Measurements from ENCODE around the gene CTRL. TPM values are rescaled to one million over a fixed set of nuclear protein-coding genes. Genes with fewer than 3 reads are reported as not detected.

CTRL gene
- total and polyA plus RNA-seq, 4 experiments from 2014 or later = 0.41 to 8.6 (median 3.5) TPM

DNA sequence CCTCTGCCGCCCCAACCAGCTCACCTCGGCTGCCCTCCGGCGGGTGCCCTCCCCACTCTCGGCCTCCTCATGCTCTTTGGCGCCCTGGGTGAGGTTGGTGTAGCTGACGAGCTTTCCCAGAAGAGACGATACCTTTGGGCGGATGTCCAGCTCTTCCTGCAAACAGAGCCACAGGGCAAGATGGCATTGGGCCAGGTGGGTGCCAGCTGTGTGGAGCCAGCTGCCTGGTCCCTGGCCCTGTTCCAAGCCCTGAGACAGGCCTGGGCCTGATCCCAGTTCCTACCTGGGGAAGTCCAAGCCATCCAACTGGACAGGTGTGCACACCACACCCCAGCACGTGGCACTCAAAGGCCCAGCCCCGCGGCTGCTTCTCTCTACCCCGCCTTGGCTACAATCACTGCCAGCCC is 29.9 kb upstream of the CTRL start:
- H3K36me3 Mint-ChIP-seq = peaks cover 10 to 20% of the 10 kb centered on the region in 2 donors
- no peaks in the 10 kb centered on the region for H3K27me3 ChIP-seq (ENCODE audit: insufficient read depth, low read length)
- H3K4me1 ChIP-seq (ENCODE audit: insufficient read depth, low read length) = peaks cover 3% of the 10 kb centered on the region
- H3K27ac Mint-ChIP-seq = no peak overlapping the region
- H3K9me3 Mint-ChIP-seq = peaks cover 0 to 2% (median 0%) of the 10 kb centered on the region in 8 donors
- no peaks in the 10 kb centered on the region for H3K27me3 Mint-ChIP-seq
- peaks cover 18% of the 10 kb centered on the region for H3K36me3 ChIP-seq (ENCODE audit: insufficient read depth, low read length)
- CTCF ChIA-PET (ENCODE audit: partially characterized antibody) = interaction anchor here (1.2 kb wide), 1 partner anchor 145 kb away, joined by 6 read pairs; no protein-coding TSS in a partner anchor
- H3K4me3 ChIP-seq (ENCODE audit: low read length in 2 of 2) = no peak overlapping the region
- DNase-seq = no peak
- intact Hi-C loops (cut with micrococcal nuclease) = no loop called here
- no peaks in the 10 kb centered on the region for H3K9me3 ChIP-seq (ENCODE audit: control insufficient read depth in 1 of 2, low read length in 2 of 2)
- peaks cover 0 to 14% (median 3%) of the 10 kb centered on the region in 4 donors for H3K4me1 Mint-ChIP-seq
- POLR2A ChIA-PET (ENCODE audit: partially characterized antibody) = no interaction called here
- H3K27ac ChIP-seq (ENCODE audit: low read depth, low read length) = no peak overlapping the region
- H3K4me3 Mint-ChIP-seq = no peak overlapping the region

DNA sequence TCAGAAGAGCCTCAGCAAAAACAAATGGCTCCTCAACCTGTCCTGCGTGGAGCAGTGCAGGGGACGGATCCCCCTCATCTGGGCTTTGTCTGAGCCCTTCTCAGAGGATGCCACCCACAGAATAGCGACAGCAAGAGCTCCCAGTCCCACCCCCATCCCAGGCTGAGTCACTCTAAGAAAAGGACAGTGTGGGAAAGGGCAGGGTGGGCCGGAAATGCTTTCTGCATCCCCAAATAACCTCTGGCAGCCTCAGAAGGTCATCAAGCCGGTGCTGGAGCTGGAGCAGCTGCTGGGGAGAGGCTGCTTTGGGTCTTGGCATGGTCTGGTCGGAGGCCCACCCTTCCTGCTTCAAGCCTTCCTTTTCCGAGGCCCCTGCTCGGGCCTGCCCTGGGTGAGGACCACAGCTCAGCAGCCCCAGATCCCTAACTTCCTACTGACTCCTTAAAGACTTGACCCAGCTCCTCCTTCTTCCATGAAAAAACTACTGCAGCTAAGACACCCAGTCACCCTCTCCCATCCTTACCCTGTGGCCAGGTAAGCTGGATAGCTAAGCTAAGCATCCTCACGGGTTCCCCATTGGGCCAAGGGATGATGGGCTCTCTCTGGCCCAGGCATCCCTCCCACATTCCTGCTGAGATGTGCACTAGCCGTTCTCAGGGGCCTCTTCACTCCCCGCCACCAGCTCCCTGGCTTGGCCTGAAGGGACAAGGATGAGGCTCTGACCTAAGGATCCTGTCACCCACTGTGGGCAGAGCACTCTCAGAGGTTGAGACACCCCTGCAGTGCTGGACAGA is 28.1 kb upstream of the CTRL start:
- no peak overlapping the region for H3K27ac ChIP-seq (ENCODE audit: low read depth, low read length)
- no peaks in the 10 kb centered on the region for H3K27me3 ChIP-seq (ENCODE audit: insufficient read depth, low read length)
- CTCF ChIA-PET (ENCODE audit: partially characterized antibody) = interaction anchor here (0.5 to 1.9 kb wide), 3 partner anchors 19 to 109 kb away, joined by 3 to 9 read pairs (median 3); no protein-coding TSS in a partner anchor
- peaks cover 8 to 20% of the 10 kb centered on the region in 2 donors for H3K36me3 Mint-ChIP-seq
- H3K4me3 ChIP-seq (ENCODE audit: low read length in 2 of 2) = no peak overlapping the region
- H3K9me3 Mint-ChIP-seq = peaks cover 0 to 2% (median 0%) of the 10 kb centered on the region in 8 donors
- peaks cover 0 to 5% (median 2%) of the 10 kb centered on the region in 4 donors for H3K4me1 Mint-ChIP-seq
- H3K36me3 ChIP-seq (ENCODE audit: insufficient read depth, low read length) = peaks cover 18% of the 10 kb centered on the region
- intact Hi-C loops (cut with micrococcal nuclease) = no loop called here
- no peaks in the 10 kb centered on the region for H3K9me3 ChIP-seq (ENCODE audit: control insufficient read depth in 1 of 2, low read length in 2 of 2)
- H3K4me3 Mint-ChIP-seq = no peak overlapping the region
- POLR2A ChIA-PET (ENCODE audit: partially characterized antibody) = interaction anchor here (0.9 to 1.3 kb wide), 3 partner anchors 10 to 26 kb away, joined by 3 to 6 read pairs (median 4); partner anchors contain the start of gene PSMB10
- H3K27me3 Mint-ChIP-seq = no peaks in the 10 kb centered on the region
- no peaks in the 10 kb centered on the region for H3K4me1 ChIP-seq (ENCODE audit: insufficient read depth, low read length)
- H3K27ac Mint-ChIP-seq = no peak overlapping the region
- DNase-seq = no peak

- no peak overlapping the region for H3K27ac Mint-ChIP-seq
- no peak overlapping the region for H3K4me3 ChIP-seq (ENCODE audit: low read length in 2 of 2)
- H3K9me3 Mint-ChIP-seq = peaks cover 0 to 2% (median 0%) of the 10 kb centered on the region in 8 donors
- H3K27me3 Mint-ChIP-seq = no peaks in the 10 kb centered on the region
- peaks cover 12 to 15% of the 10 kb centered on the region in 2 donors for H3K36me3 Mint-ChIP-seq
- H3K4me1 ChIP-seq (ENCODE audit: insufficient read depth, low read length) = no peaks in the 10 kb centered on the region
- CTCF ChIA-PET (ENCODE audit: partially characterized antibody) = interaction anchor here (0.7 kb wide), 1 partner anchor 16 kb away, joined by 3 read pairs; no protein-coding TSS in a partner anchor
- H3K4me3 Mint-ChIP-seq = no peak overlapping the region
- no peak for DNase-seq
- peaks cover 0 to 1% (median 0%) of the 10 kb centered on the region in 4 donors for H3K4me1 Mint-ChIP-seq
- POLR2A ChIA-PET (ENCODE audit: partially characterized antibody) = no interaction called here
- peaks cover 23% of the 10 kb centered on the region for H3K36me3 ChIP-seq (ENCODE audit: insufficient read depth, low read length)
- intact Hi-C loops (cut with micrococcal nuclease) = no loop called here
- no peak overlapping the region for H3K27ac ChIP-seq (ENCODE audit: low read depth, low read length)
- H3K27me3 ChIP-seq (ENCODE audit: insufficient read depth, low read length) = no peaks in the 10 kb centered on the region
- H3K9me3 ChIP-seq (ENCODE audit: control insufficient read depth in 1 of 2, low read length in 2 of 2) = no peaks in the 10 kb centered on the region
These were observed 26.0 kb upstream of the CTRL start for GRCh38 chr16:67957622-67958021.

DNA sequence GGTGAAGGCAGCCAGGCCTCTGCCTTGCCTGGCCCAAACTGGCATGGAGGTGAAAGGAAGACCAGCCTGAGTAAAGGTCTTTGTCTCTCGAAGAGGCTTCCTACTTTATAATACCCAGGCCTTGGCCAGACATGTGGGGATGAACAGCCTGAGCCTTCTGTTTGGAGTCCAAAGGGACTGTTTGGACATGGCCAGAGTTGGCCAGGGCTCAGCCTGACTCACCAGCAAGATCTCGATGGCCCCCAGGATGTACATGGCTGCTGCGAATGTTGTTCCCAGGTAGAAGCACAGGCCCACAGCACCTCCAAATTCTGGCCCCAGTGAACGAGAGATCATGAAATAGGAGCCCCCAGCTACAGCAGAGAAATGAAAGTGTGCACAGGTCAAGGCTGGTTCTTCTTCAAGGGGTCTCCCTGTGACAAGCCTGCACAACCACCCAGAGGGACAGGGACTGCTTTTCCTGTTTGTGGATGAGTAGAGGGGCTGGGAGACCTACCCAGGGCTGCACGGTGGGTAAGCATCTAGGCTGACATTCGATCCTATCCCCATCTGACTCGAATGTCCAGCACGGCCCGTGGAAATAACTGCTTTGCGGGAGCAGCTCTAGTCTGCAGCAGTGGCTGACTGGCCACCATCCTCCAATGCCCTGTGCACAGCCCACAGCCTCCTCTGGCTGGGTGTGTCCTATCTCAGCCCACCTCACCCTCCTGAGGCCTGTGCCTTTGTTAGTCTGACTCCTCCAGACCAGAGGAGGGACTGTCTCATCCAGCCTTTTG is 22.9 kb upstream of the CTRL start:
- Histone ChIP-seq H3K4me3 (ENCODE audit: low read length in 2 of 2) (no peak overlapping the region), H3K9me3 (ENCODE audit: control insufficient read depth in 1 of 2, low read length in 2 of 2) (no peaks in the 10 kb centered on the region), H3K4me1 (ENCODE audit: insufficient read depth, low read length) (no peaks in the 10 kb centered on the region), H3K36me3 (ENCODE audit: insufficient read depth, low read length) (peaks cover 19% of the 10 kb centered on the region), H3K27ac (ENCODE audit: low read depth, low read length) (no peak overlapping the region), H3K27me3 (ENCODE audit: insufficient read depth, low read length) (no peaks in the 10 kb centered on the region)
- Mint-ChIP-seq H3K27me3 (no peaks in the 10 kb centered on the region), H3K4me1 (no peaks in the 10 kb centered on the region), H3K9me3 (peaks cover 0 to 2% (median 0%) of the 10 kb centered on the region in 8 donors), H3K4me3 (no peak overlapping the region), H3K27ac (no peak overlapping the region), H3K36me3 (peaks cover 8 to 10% of the 10 kb centered on the region in 2 donors)
- ChIA-PET POLR2A (ENCODE audit: partially characterized antibody) (no interaction called here), CTCF (ENCODE audit: partially characterized antibody) (interaction anchor here (1.4 kb wide), 1 partner anchor 37 kb away, joined by 3 read pairs; no protein-coding TSS in a partner anchor)
- DNase-seq = no peak
- intact Hi-C loops (cut with micrococcal nuclease) = no loop called here

GRCh38 chr16:67953641-67954375 is 22.1 kb upstream of the CTRL start:
- intact Hi-C loops (cut with micrococcal nuclease) = no loop called here
- H3K4me3 Mint-ChIP-seq = no peak overlapping the region
- no peaks in the 10 kb centered on the region for H3K4me1 Mint-ChIP-seq
- no peaks in the 10 kb centered on the region for H3K27me3 Mint-ChIP-seq
- Histone ChIP-seq H3K9me3 (ENCODE audit: control insufficient read depth in 1 of 2, low read length in 2 of 2) (no peaks in the 10 kb centered on the region), H3K36me3 (ENCODE audit: insufficient read depth, low read length) (peaks cover 15% of the 10 kb centered on the region), H3K4me3 (ENCODE audit: low read length in 2 of 2) (no peak overlapping the region), H3K27me3 (ENCODE audit: insufficient read depth, low read length) (no peaks in the 10 kb centered on the region), H3K27ac (ENCODE audit: low read depth, low read length) (no peak overlapping the region), H3K4me1 (ENCODE audit: insufficient read depth, low read length) (no peaks in the 10 kb centered on the region)
- no peak for DNase-seq
- H3K9me3 Mint-ChIP-seq = peaks cover 0 to 2% (median 0%) of the 10 kb centered on the region in 8 donors
- POLR2A ChIA-PET (ENCODE audit: partially characterized antibody) = interaction anchor here (0.9 kb wide), 1 partner anchor 52 kb away, joined by 3 read pairs; no protein-coding TSS in a partner anchor
- peaks cover 6 to 10% of the 10 kb centered on the region in 2 donors for H3K36me3 Mint-ChIP-seq
- CTCF ChIA-PET (ENCODE audit: partially characterized antibody) = interaction anchor here (1.4 kb wide), 1 partner anchor 12 kb away, joined by 4 read pairs; no protein-coding TSS in a partner anchor
- H3K27ac Mint-ChIP-seq = no peak overlapping the region

DNA sequence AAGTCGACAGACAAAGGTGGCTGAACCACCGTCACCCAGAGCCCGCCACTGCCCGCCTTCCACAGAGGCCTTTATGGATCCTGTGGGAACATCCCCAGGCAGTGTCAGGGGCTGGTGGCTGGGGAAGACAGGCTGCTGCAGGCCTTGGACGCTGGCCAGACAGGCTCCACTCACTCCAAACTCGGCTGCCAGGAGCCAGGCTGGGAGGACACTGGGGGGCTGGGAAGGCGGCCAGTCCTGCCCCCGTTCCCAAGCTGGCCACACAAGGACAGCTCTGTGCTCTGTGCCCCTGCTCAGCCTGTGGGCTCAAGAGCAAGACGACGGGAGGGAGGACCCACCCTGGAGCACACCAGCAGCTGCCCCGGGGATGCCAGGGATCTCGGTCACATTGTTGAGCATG is 19.8 kb upstream of the CTRL start:
- Histone ChIP-seq H3K4me3 (ENCODE audit: low read length in 2 of 2) (no peak overlapping the region), H3K9me3 (ENCODE audit: control insufficient read depth in 1 of 2, low read length in 2 of 2) (no peaks in the 10 kb centered on the region), H3K4me1 (ENCODE audit: insufficient read depth, low read length) (no peaks in the 10 kb centered on the region), H3K27me3 (ENCODE audit: insufficient read depth, low read length) (no peaks in the 10 kb centered on the region), H3K36me3 (ENCODE audit: insufficient read depth, low read length) (peaks cover 11% of the 10 kb centered on the region), H3K27ac (ENCODE audit: low read depth, low read length) (no peak overlapping the region)
- intact Hi-C loops (cut with micrococcal nuclease) = no loop called here
- no peaks in the 10 kb centered on the region for H3K4me1 Mint-ChIP-seq
- H3K27me3 Mint-ChIP-seq = no peaks in the 10 kb centered on the region
- H3K27ac Mint-ChIP-seq = no peak overlapping the region
- no peak for DNase-seq
- ChIA-PET CTCF (ENCODE audit: partially characterized antibody) (no interaction called here), POLR2A (ENCODE audit: partially characterized antibody) (interaction anchor here (5.9 kb wide), 1 partner anchor 14 kb away, joined by 44 read pairs; the partner anchor contains the start of gene PSMB10)
- no peak overlapping the region for H3K4me3 Mint-ChIP-seq
- H3K36me3 Mint-ChIP-seq = peaks cover 0 to 4% of the 10 kb centered on the region in 2 donors
- no peaks in the 10 kb centered on the region for H3K9me3 Mint-ChIP-seq
